ENCODE results near the gene TGFA.

- TF ChIP-seq POLR2A (IDR thresholded peaks at IDR 0.05): no peak
- TF ChIP-seq, protein P1, sequence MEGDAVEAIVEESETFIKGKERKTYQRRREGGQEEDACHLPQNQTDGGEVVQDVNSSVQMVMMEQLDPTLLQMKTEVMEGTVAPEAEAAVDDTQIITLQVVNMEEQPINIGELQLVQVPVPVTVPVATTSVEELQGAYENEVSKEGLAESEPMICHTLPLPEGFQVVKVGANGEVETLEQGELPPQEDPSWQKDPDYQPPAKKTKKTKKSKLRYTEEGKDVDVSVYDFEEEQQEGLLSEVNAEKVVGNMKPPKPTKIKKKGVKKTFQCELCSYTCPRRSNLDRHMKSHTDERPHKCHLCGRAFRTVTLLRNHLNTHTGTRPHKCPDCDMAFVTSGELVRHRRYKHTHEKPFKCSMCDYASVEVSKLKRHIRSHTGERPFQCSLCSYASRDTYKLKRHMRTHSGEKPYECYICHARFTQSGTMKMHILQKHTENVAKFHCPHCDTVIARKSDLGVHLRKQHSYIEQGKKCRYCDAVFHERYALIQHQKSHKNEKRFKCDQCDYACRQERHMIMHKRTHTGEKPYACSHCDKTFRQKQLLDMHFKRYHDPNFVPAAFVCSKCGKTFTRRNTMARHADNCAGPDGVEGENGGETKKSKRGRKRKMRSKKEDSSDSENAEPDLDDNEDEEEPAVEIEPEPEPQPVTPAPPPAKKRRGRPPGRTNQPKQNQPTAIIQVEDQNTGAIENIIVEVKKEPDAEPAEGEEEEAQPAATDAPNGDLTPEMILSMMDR (IDR thresholded peaks at IDR 0.05): no peak
These were observed 127.8 kb downstream of the TGFA start for GRCh38 chr2:70425682-70426301.
